ENCODE measurements around the gene RARB. TPM values are rescaled to one million over a fixed set of nuclear protein-coding genes. Genes with fewer than 3 reads are reported as not detected.

Gene RARB
- total and polyA plus RNA-seq, 7 experiments from 2014 or later = 0.07 to 0.13 TPM; not detected in 5

DNA sequence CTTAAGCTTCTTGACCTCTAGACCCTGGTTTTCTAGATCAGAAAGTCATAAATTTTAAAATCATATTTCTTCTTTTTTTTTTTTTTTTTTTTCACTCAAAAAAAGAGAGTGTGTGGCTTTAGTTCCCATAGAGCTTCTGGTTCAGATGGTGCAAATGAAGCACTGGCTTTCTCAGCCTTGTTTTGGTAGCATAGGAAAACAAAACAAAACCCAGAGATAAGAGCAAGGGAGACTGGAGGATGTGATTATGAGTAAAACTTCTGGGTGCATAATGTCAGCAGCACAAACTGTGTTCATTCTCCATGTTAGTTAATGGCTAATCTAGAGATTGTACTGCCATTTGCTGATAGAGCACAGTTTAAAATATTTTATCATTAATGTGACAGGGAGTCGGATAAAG, 55.4 kb downstream of the RARB start:
- Mint-ChIP-seq H3K9me3 (peaks cover 0 to 4% (median 0%) of the 10 kb centered on the region in 11 donors), H3K4me1 (no peaks in the 10 kb centered on the region), H3K27me3 (peaks cover 0 to 8% (median 0%) of the 10 kb centered on the region in 5 donors), H3K27ac (no peak overlapping the region), H3K36me3 (no peaks in the 10 kb centered on the region), H3K4me3 (no peak overlapping the region)
- H3K4me1 ChIP-seq (ENCODE audit: control insufficient read depth in 2 of 2, insufficient read depth in 2 of 2, low read length in 2 of 2) = no peaks in the 10 kb centered on the region
- no peak overlapping the region for H3K27ac ChIP-seq (ENCODE audit: low read depth, low read length)
- ATAC-seq (no peak), DNase-seq (no peak)
- H3K27me3 ChIP-seq (ENCODE audit: control insufficient read depth in 2 of 2, insufficient read depth in 2 of 2, low read length in 2 of 2) = no peaks in the 10 kb centered on the region
- H3K36me3 ChIP-seq (ENCODE audit: control insufficient read depth in 2 of 3, insufficient read depth in 3 of 3, low read length in 3 of 3) = no peaks in the 10 kb centered on the region
- ChIA-PET CTCF (no interaction called here), POLR2A (no interaction called here)
- H3K9me3 ChIP-seq (ENCODE audit: control insufficient read depth in 2 of 3, low read length in 3 of 3) = no peaks in the 10 kb centered on the region
- intact Hi-C loops (cut with micrococcal nuclease) = no loop called here
- no peak overlapping the region for H3K4me3 ChIP-seq (ENCODE audit: low read length)

DNA sequence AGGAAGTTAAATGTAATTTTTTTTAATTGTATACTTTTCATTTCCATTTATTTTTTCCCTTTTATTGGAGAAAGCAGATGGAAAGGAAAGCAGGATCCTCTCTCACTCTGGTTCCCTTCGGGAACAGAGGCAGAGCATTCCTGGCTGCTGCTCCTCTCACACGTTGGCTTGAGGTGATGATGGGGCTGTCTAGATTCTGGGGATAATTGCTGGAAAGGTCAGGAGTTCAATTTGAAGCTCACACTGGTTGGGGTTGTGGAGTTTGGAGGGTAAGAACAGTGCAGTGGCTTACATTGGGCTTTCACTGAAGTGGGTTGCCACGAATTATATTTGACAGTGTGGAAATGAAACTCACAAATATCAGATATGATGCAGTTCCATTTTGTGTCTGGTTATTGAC, 57.6 kb downstream of the RARB start:
- Histone ChIP-seq H3K27ac (ENCODE audit: low read depth, low read length) (no peak overlapping the region), H3K36me3 (ENCODE audit: control insufficient read depth in 2 of 3, insufficient read depth in 3 of 3, low read length in 3 of 3) (no peaks in the 10 kb centered on the region), H3K27me3 (ENCODE audit: control insufficient read depth in 2 of 2, insufficient read depth in 2 of 2, low read length in 2 of 2) (no peaks in the 10 kb centered on the region), H3K9me3 (ENCODE audit: control insufficient read depth in 2 of 3, low read length in 3 of 3) (no peaks in the 10 kb centered on the region), H3K4me3 (ENCODE audit: low read length) (no peak overlapping the region), H3K4me1 (ENCODE audit: control insufficient read depth in 2 of 2, insufficient read depth in 2 of 2, low read length in 2 of 2) (no peaks in the 10 kb centered on the region)
- ChIA-PET POLR2A (no interaction called here), CTCF (no interaction called here)
- DNase-seq (no peak), ATAC-seq (no peak)
- intact Hi-C loops (cut with micrococcal nuclease) = no loop called here
- peaks cover 0 to 9% (median 0%) of the 10 kb centered on the region in 11 donors for H3K9me3 Mint-ChIP-seq
- no peaks in the 10 kb centered on the region for H3K4me1 Mint-ChIP-seq
- H3K27ac Mint-ChIP-seq = no peak overlapping the region
- no peaks in the 10 kb centered on the region for H3K36me3 Mint-ChIP-seq
- H3K4me3 Mint-ChIP-seq = no peak overlapping the region
- peaks cover 0 to 14% (median 0%) of the 10 kb centered on the region in 5 donors for H3K27me3 Mint-ChIP-seq

DNA sequence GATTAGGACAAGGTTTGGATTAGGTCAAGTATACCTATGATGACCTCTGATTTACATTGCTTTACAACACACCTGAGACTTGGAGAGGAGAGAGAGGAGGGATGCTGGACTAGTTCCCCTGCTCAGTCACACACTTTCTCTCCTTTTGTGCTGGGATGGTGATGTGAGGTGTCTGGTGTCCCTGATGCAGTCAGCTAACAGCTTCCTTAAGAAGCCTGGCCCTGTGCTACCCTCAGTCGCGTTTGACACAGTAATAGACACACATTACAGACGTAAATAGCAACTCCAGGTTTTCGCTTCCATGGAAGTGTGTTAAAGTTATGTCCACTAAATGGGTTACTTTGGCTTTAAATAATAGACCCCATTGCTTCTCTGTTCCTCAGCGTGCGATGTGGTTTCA, 58.9 kb downstream of the RARB start:
- Mint-ChIP-seq H3K4me1 (no peaks in the 10 kb centered on the region), H3K36me3 (no peaks in the 10 kb centered on the region), H3K4me3 (no peak overlapping the region), H3K27me3 (peaks cover 0 to 14% (median 0%) of the 10 kb centered on the region in 5 donors), H3K27ac (no peak overlapping the region), H3K9me3 (peaks cover 0 to 15% (median under 1%) of the 10 kb centered on the region in 11 donors)
- H3K27me3 ChIP-seq (ENCODE audit: control insufficient read depth in 2 of 2, insufficient read depth in 2 of 2, low read length in 2 of 2) = no peaks in the 10 kb centered on the region
- DNase-seq (no peak), ATAC-seq (no peak)
- intact Hi-C loops (cut with micrococcal nuclease) = no loop called here
- H3K9me3 ChIP-seq (ENCODE audit: control insufficient read depth in 2 of 3, low read length in 3 of 3) = no peaks in the 10 kb centered on the region
- no peak overlapping the region for H3K4me3 ChIP-seq (ENCODE audit: low read length)
- H3K4me1 ChIP-seq (ENCODE audit: control insufficient read depth in 2 of 2, insufficient read depth in 2 of 2, low read length in 2 of 2) = no peaks in the 10 kb centered on the region
- no peaks in the 10 kb centered on the region for H3K36me3 ChIP-seq (ENCODE audit: control insufficient read depth in 2 of 3, insufficient read depth in 3 of 3, low read length in 3 of 3)
- ChIA-PET CTCF (no interaction called here), POLR2A (no interaction called here)
- no peak overlapping the region for H3K27ac ChIP-seq (ENCODE audit: low read depth, low read length)

DNA sequence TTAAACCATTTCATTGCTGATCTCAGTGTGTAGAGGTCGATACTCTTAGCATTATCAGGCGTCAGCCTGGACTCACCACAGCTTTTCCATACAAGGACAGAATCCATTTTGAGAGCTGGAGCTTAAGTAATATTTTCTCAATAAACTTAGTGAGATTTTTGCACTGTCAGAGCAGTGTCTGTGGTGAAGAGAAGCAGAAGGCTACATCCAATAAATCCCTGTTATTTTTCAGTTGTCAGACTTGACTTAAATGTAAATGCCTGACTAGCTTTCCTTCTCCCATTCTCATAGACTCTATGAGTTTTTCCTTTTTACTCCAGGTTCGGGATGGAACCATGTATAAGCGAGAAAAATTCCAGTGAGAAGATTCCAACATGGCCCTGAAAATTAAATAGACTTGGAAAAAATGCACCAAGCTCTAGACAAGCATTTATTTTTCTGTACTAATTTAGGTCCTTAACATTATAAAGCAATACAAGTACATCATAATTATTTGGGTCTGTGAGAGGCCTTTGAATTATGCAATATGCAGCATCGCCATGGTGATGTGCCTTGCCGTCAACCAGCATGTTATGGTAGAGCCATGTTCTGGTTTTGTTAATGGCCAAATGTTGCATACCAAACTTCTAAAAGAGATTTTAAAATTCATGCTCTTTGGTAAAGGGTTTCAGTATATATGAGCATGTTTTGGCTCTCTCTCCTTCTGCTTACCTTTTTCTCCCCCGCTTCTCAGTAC, 62.0 kb downstream of the RARB start:
- intact Hi-C loops (cut with micrococcal nuclease) = no loop called here
- peaks cover 0 to 12% (median 0%) of the 10 kb centered on the region in 5 donors for H3K36me3 Mint-ChIP-seq
- Histone ChIP-seq H3K27me3 (ENCODE audit: control insufficient read depth in 2 of 2, insufficient read depth in 2 of 2, low read length in 2 of 2) (no peaks in the 10 kb centered on the region), H3K9me3 (ENCODE audit: control insufficient read depth in 2 of 3, low read length in 3 of 3) (peaks cover 0 to 17% (median 0%) of the 10 kb centered on the region in 3 experiments), H3K36me3 (ENCODE audit: control insufficient read depth in 2 of 3, insufficient read depth in 3 of 3, low read length in 3 of 3) (no peaks in the 10 kb centered on the region), H3K4me3 (ENCODE audit: low read length) (no peak overlapping the region), H3K4me1 (ENCODE audit: control insufficient read depth in 2 of 2, insufficient read depth in 2 of 2, low read length in 2 of 2) (no peaks in the 10 kb centered on the region), H3K27ac (ENCODE audit: low read depth, low read length) (no peak overlapping the region)
- H3K9me3 Mint-ChIP-seq = peaks cover 4 to 46% (median 21%) of the 10 kb centered on the region in 11 donors
- H3K27me3 Mint-ChIP-seq = peaks cover 0 to 14% (median 0%) of the 10 kb centered on the region in 5 donors
- POLR2A ChIA-PET = no interaction called here
- CTCF ChIA-PET = no interaction called here
- H3K4me1 Mint-ChIP-seq = no peaks in the 10 kb centered on the region
- ATAC-seq (no peak), DNase-seq (no peak)
- no peak overlapping the region for H3K4me3 Mint-ChIP-seq
- no peak overlapping the region for H3K27ac Mint-ChIP-seq

DNA sequence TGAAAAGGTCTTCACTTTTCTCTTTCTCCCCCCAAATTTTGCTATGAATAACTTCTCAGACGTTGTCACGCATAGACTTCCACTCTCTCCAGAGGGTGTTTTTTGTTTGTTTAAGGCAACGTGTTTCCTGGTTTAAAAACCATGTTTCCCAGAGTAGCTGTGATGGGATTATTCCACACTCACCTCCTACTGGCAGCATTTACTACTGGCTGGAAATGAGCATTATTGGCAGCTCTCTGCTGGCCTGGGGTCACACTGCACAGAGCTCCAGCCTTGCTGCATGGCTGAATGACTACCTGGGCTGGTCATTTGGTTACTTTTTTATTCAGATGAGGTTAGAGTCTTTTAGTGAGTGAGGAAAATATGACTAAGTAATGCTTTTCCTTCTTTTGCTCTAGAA, 65.2 kb downstream of the RARB start:
- Histone ChIP-seq H3K9me3 (ENCODE audit: control insufficient read depth in 2 of 3, low read length in 3 of 3) (peaks cover 0 to 17% (median 3%) of the 10 kb centered on the region in 3 experiments), H3K27ac (ENCODE audit: low read depth, low read length) (no peak overlapping the region), H3K4me1 (ENCODE audit: control insufficient read depth in 2 of 2, insufficient read depth in 2 of 2, low read length in 2 of 2) (no peaks in the 10 kb centered on the region), H3K27me3 (ENCODE audit: control insufficient read depth in 2 of 2, insufficient read depth in 2 of 2, low read length in 2 of 2) (no peaks in the 10 kb centered on the region), H3K36me3 (ENCODE audit: control insufficient read depth in 2 of 3, insufficient read depth in 3 of 3, low read length in 3 of 3) (no peaks in the 10 kb centered on the region), H3K4me3 (ENCODE audit: low read length) (no peak overlapping the region)
- no peak overlapping the region for H3K4me3 Mint-ChIP-seq
- no peak for DNase-seq
- intact Hi-C loops (cut with micrococcal nuclease) = no loop called here
- H3K9me3 Mint-ChIP-seq = peaks cover 4 to 68% (median 31%) of the 10 kb centered on the region in 11 donors
- ATAC-seq = no peak
- H3K36me3 Mint-ChIP-seq = peaks cover 0 to 12% (median 0%) of the 10 kb centered on the region in 5 donors
- no peak overlapping the region for H3K27ac Mint-ChIP-seq
- H3K4me1 Mint-ChIP-seq = no peaks in the 10 kb centered on the region
- ChIA-PET POLR2A (no interaction called here), CTCF (no interaction called here)
- H3K27me3 Mint-ChIP-seq = peaks cover 0 to 9% (median 0%) of the 10 kb centered on the region in 5 donors

DNA sequence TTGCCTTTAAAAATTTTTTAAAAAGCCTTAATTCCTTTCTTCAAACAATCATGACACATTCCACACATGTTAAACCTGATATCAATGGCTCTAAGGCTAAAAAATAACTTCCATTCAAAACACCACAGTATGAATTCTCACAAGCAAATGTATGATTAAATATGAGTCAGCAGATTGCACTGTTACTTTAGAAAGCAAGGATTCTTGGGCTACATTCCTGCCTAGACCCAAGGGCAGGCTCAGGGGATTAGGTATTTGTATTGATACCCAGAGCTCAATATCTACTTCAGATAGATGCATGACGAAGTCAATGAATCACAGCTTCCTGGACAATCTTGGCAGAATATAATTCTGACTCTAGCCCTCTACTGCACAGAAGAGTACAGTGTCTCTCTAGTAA, 65.7 kb downstream of the RARB start:
- no peak overlapping the region for H3K4me3 ChIP-seq (ENCODE audit: low read length)
- Mint-ChIP-seq H3K36me3 (peaks cover 0 to 12% (median 0%) of the 10 kb centered on the region in 5 donors), H3K27me3 (peaks cover 0 to 5% (median 0%) of the 10 kb centered on the region in 5 donors), H3K27ac (no peak overlapping the region), H3K9me3 (peaks cover 4 to 68% (median 31%) of the 10 kb centered on the region in 11 donors), H3K4me1 (no peaks in the 10 kb centered on the region), H3K4me3 (no peak overlapping the region)
- H3K9me3 ChIP-seq (ENCODE audit: control insufficient read depth in 2 of 3, low read length in 3 of 3) = peaks cover 0 to 17% (median 3%) of the 10 kb centered on the region in 3 experiments
- no peak for ATAC-seq
- DNase-seq = no peak
- H3K27me3 ChIP-seq (ENCODE audit: control insufficient read depth in 2 of 2, insufficient read depth in 2 of 2, low read length in 2 of 2) = no peaks in the 10 kb centered on the region
- ChIA-PET CTCF (interaction anchor here (1.0 kb wide), 1 partner anchor 10 kb away, joined by 3 read pairs; no protein-coding TSS in a partner anchor), POLR2A (no interaction called here)
- intact Hi-C loops (cut with micrococcal nuclease) = no loop called here
- H3K4me1 ChIP-seq (ENCODE audit: control insufficient read depth in 2 of 2, insufficient read depth in 2 of 2, low read length in 2 of 2) = no peaks in the 10 kb centered on the region
- H3K27ac ChIP-seq (ENCODE audit: low read depth, low read length) = no peak overlapping the region
- H3K36me3 ChIP-seq (ENCODE audit: control insufficient read depth in 2 of 3, insufficient read depth in 3 of 3, low read length in 3 of 3) = no peaks in the 10 kb centered on the region

DNA sequence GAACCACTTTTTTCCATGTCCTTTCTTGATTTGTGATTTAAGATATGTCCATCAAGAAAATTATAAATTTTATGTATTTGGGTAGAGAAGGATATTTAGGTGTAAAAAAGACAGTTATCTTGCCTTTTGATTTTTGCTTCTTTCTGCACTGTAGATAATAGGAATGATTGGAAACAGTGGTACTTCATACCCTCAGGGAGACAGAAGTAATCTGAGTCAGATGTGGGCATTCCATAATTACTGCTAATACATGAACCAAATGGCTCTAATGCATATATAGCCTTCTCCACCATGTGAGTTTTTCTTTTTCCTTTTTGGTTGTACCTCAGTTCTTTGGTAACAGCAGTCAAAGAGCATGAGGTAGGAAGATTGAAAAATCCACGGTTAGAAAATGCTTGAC, 67.2 kb downstream of the RARB start:
- ChIA-PET POLR2A (no interaction called here), CTCF (no interaction called here)
- no peak overlapping the region for H3K4me3 ChIP-seq (ENCODE audit: low read length)
- intact Hi-C loops (cut with micrococcal nuclease) = no loop called here
- H3K27ac Mint-ChIP-seq = no peak overlapping the region
- DNase-seq (no peak), ATAC-seq (no peak)
- H3K9me3 Mint-ChIP-seq = peaks cover 4 to 63% (median 31%) of the 10 kb centered on the region in 11 donors
- no peaks in the 10 kb centered on the region for H3K36me3 ChIP-seq (ENCODE audit: control insufficient read depth in 2 of 3, insufficient read depth in 3 of 3, low read length in 3 of 3)
- peaks cover 0 to 17% (median 3%) of the 10 kb centered on the region in 3 experiments for H3K9me3 ChIP-seq (ENCODE audit: control insufficient read depth in 2 of 3, low read length in 3 of 3)
- H3K36me3 Mint-ChIP-seq = peaks cover 0 to 12% (median 0%) of the 10 kb centered on the region in 5 donors
- H3K27me3 Mint-ChIP-seq = peaks cover 0 to 4% (median 0%) of the 10 kb centered on the region in 5 donors
- H3K4me1 Mint-ChIP-seq = no peaks in the 10 kb centered on the region
- H3K4me1 ChIP-seq (ENCODE audit: control insufficient read depth in 2 of 2, insufficient read depth in 2 of 2, low read length in 2 of 2) = no peaks in the 10 kb centered on the region
- H3K27me3 ChIP-seq (ENCODE audit: control insufficient read depth in 2 of 2, insufficient read depth in 2 of 2, low read length in 2 of 2) = no peaks in the 10 kb centered on the region
- no peak overlapping the region for H3K4me3 Mint-ChIP-seq
- H3K27ac ChIP-seq (ENCODE audit: low read depth, low read length) = no peak overlapping the region
